ENCODE results near the gene PTPRM. TPM values are rescaled to one million over a fixed set of nuclear protein-coding genes. Genes with fewer than 3 reads are reported as not detected.

PTPRM gene
- total RNA-seq, 1 donor from 2014 or later: 256 TPM

DNA sequence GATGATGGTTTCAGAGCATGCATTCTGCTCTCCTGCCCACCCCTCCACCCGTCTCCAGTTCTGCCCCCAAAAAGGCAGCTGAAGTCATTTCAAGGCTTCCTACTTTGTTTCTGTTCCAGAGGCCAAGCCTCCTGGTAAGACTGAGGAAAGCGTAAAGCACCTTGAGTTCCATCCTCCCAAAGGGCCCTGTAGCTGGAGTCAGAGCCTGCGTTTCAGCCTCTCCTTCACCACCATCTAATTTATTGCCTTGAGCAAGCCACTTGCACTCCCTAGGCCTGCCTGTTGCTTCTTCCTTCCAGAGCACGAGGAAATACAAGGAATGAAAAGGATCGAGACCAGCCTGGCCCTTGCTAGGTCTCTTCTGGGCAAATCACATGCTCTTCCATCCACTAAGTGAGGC lies 797.9 kb downstream of the PTPRM start:
- no peak for DNase-seq (ENCODE audit: extremely low read depth, low read depth, low spot score)

DNA sequence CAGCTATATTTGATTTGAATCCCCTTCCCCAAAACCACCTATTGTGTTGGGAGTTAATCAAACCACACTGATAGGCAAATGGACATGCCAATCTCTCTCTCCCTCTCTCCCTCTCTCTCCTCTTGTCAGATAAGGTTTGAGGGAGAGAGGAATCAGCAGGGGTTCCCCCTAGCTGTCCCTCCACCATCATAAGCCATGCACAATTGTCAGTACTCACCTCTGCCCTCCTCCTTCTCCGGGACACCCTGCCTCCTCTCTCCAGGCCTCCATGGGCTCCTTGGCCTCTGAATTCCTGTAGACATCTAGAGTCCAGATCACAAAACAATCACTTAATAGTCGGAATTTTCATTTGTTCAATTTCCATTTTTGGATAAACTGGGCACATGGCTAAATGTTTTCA lies 798.4 kb downstream of the PTPRM start:
- DNase-seq (ENCODE audit: extremely low read depth, low read depth, low spot score): no peak

GRCh38 chr18:8366070-8366469 lies 799.0 kb downstream of the PTPRM start:
- DNase-seq (ENCODE audit: extremely low read depth, low read depth, low spot score): no peak

- DNase-seq (ENCODE audit: extremely low read depth, low read depth, low spot score): no peak
Measured at GRCh38 chr18:8366656-8367055, 799.5 kb downstream of the PTPRM start.

- no peak for DNase-seq (ENCODE audit: extremely low read depth, low read depth, low spot score)
Measured at GRCh38 chr18:8367217-8367988, 800.3 kb downstream of the PTPRM start.

DNA sequence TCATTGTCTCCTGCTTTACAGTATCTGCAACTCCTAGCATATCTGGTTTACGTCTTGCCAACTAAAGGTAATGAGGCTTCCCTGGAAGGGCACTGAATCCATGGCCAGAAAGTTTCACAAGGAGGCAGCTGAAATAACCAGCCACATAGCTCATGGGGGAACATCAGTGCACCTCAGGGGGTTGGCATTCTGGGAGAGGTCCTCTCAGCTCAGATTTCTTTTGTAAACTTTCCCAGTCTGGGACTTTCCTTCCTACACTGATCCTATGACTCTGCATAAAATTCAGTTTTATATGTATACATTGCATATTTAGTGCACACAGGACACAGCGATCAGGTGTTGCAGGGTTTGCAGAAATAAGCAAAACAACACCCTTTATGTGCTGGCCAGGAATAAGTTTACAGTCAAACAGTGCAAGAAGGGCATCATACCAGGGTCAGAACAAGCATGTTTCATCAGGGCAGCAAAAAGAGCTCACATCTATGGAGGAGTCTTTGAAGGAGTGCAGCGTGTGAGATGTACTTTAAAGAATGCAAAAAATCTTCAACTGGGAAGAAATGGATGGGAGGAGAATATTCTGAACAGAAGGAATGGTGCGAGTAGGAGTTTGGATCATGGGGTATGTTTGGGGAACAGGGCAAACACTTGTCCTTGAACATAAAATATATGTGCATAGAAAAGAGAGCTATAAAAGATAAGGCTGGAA lies 801.5 kb downstream of the PTPRM start:
- DNase-seq (ENCODE audit: extremely low read depth, low read depth, low spot score): no peak

DNA sequence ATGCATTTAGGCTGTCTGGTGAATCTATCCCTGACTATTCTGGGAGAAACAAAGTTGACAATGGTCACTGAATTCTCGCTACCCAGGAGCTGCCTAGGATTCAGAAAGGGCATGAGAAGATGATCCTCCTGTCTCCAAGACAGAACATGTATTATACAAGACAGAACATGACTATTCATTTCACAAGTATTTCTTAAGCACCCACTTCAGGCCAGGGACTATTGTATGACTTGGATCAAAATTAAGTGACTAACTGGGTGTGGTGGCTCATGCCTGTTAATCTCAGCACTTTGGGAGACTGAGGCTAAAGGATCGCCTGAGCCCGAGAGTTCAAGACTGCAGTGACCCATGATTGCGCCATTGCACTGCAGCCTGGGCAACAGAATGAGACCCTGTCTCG lies 806.4 kb downstream of the PTPRM start:
- no peak for DNase-seq (ENCODE audit: extremely low read depth, low read depth, low spot score)

GRCh38 chr18:8374676-8375075 lies 807.6 kb downstream of the PTPRM start:
- no peak for DNase-seq (ENCODE audit: extremely low read depth, low read depth, low spot score)

GRCh38 chr18:8375249-8375648 lies 808.1 kb downstream of the PTPRM start:
- DNase-seq (ENCODE audit: extremely low read depth, low read depth, low spot score): no peak

DNA sequence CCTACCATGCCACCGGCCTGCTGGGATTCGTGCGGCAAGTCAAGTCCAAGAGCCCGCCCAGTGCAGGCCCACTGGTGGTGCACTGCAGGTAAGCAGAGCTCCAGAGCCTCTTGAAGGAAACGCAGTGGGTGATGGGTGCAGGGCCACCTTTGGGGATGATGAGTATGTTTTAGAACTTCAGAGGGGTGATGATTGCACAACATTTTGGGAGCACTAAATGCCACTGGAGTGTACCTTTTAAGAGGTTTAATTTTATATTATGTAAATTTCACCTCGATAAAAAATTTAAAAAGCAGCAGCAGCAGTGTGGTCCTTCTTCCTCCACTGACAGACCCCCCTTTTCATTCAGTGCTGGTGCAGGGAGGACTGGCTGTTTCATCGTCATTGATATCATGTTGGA lies 809.0 kb downstream of the PTPRM start:
- no peak for DNase-seq (ENCODE audit: extremely low read depth, low read depth, low spot score)

GRCh38 chr18:8379187-8379941 lies 812.2 kb downstream of the PTPRM start:
- no peak for DNase-seq (ENCODE audit: extremely low read depth, low read depth, low spot score)

GRCh38 chr18:8380006-8380405 lies 812.9 kb downstream of the PTPRM start:
- no peak for DNase-seq (ENCODE audit: extremely low read depth, low read depth, low spot score)

DNA sequence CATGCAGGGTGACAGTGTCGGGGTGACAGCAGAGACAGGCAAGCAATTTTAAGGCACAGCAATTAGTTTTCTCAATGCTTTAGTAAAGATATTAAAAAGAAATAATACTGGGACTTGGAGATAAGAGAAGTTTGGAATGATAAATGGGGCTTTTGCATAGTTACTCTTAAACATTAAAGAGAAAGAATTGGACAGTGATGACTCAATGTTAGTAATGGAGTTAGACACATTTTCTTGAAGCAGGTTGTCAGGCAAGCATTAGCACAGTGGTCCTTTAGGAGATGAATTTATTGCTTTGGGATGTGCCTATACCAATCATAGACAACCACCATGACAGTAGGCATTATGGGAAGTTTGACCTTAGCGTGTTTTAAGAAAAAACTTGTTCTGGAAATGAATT lies 813.8 kb downstream of the PTPRM start:
- no peak for DNase-seq (ENCODE audit: extremely low read depth, low read depth, low spot score)

DNA sequence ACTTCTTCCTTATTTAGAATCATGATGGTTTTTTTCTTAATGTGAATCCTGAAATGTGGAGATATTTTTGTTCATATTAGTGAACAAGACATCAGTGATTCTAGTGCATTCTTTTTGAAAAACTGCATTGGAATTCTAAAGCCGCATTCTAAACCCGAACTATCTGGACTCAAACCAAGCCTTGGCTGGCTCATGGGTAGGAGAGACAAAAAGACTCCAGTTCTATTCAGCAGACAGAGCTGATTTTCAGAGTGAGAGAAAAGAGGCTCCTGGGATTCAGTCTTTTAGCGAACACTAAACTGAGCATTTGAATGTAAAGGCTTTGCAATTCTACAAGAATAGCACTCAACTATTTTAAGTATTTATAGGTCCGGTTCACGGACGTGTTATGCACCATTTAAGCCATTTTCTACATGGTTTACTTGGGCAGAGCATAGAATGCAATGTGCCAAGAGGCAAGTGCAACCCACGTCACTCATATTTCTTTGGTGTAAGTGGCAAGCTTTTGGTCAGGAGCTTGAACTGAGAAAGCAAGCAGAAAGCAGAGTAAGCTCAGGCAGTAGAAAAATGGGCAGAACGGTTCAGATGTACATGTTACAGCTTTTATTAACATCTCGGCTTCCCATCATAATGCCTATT lies 814.8 kb downstream of the PTPRM start:
- DNase-seq (ENCODE audit: extremely low read depth, low read depth, low spot score): no peak

GRCh38 chr18:8385400-8385799 lies 818.3 kb downstream of the PTPRM start:
- no peak for DNase-seq (ENCODE audit: extremely low read depth, low read depth, low spot score)

DNA sequence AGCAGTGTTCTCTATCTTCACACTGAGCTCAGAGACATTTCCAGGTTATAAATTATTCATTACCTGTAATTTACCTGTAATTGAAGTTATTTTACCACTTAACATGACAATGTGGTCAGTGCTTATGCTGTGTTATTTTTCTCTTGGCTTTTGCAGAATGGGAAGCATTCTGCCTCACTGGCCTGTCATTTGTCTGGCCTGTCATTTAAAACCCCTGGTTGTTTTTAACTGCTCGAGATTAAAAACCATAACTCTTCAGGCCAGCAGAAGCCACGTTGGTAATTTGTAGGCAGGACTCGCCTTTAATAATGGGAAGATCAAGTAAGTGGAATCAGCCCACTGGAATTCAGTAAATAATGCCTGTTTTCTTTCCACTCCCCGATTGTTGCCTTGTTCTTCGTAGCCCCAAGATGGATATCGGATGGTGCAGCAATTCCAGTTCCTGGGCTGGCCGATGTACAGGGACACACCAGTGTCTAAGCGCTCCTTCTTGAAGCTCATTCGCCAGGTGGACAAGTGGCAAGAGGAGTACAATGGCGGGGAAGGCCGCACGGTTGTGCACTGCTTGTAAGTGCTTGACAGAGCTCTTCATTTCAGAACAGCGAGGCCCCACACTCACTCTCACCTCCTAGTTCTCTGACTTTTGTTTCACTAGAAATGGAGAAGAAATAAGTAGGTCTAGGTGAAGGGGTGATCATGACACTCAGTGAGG lies 819.7 kb downstream of the PTPRM start:
- no peak for DNase-seq (ENCODE audit: extremely low read depth, low read depth, low spot score)

- peak; percentile 47 for DNase-seq (ENCODE audit: extremely low read depth, low read depth, low spot score)
Measured at GRCh38 chr18:8389391-8390340, 822.5 kb downstream of the PTPRM start.

GRCh38 chr18:8391068-8391467 lies 824.0 kb downstream of the PTPRM start:
- no peak for DNase-seq (ENCODE audit: extremely low read depth, low read depth, low spot score)

GRCh38 chr18:8396254-8396653 lies 829.1 kb downstream of the PTPRM start:
- DNase-seq (ENCODE audit: extremely low read depth, low read depth, low spot score): no peak

Measured in glomerular endothelial cell (primary cell).